H1 (cell line): ENCODE measurements around the gene SLC6A7. TPM values are rescaled to one million over a fixed set of nuclear protein-coding genes. Genes with fewer than 3 reads are reported as not detected.
A peak's percentile ranks its signal among the peaks of the same experiment; 100 is the strongest.

Experiments used
- CTCF ChIA-PET: fragments of 300-600 bp; sonication (Branson Sonifier 250); formaldehyde crosslinking; loops from one replicate; lab custom pipeline; 2021; ENCODE audit not compliant: partially characterized antibody; lab: Charles Lee
- POLR2A ChIA-PET: fragments of 300-600 bp; sonication (Branson Sonifier 250); formaldehyde crosslinking; loops from one replicate; lab custom pipeline; 2021; ENCODE audit warnings: inconsistent platforms; ENCODE audit not compliant: partially characterized antibody; lab: Charles Lee
- DNase-seq, 2 experiments: peaks; one replicate each; pipeline versions ENCODE4 v3.0.0 to v3.0.0-alpha.2; 2010 to 2022; ENCODE audit warnings: low spot score in 2 of 2, low read depth in 1 of 2, mixed read lengths in 1 of 2
- FAIRE-seq: peaks from 2 replicates; lab custom pipeline; 2011; peaks lifted over from hg19 to GRCh38; lab: Jason Lieb, UNC
- H2AFZ ChIP-seq: 2 replicates; pipeline ENCODE4 v1.8.1; 2012; ENCODE audit warnings: low read length, inconsistent platforms
- H2AK5ac ChIP-seq: 2 replicates; pipeline ENCODE4 v1.6.1; 2013; ENCODE audit warnings: low read depth, low read length
- H2BK120ac ChIP-seq: replicated peaks from 2 replicates; pipeline ENCODE3; 2013; ENCODE audit warnings: low read depth, low read length, inconsistent platforms
- H2BK12ac ChIP-seq: 2 replicates; pipeline ENCODE4 v1.6.1; 2013; ENCODE audit warnings: low read depth, low read length
- H2BK15ac ChIP-seq: 2 replicates; pipeline ENCODE4 v1.6.1; 2013; ENCODE audit warnings: low read length
- H2BK20ac ChIP-seq: 2 replicates; pipeline ENCODE4 v1.6.1; 2013; ENCODE audit warnings: low read length
- H2BK5ac ChIP-seq: 2 replicates; pipeline ENCODE4 v1.6.1; 2013; ENCODE audit warnings: low read depth, low read length
- H3K14ac ChIP-seq: 2 replicates; pipeline ENCODE4 v1.6.1; 2013; ENCODE audit warnings: inconsistent platforms; ENCODE audit not compliant: insufficient read length
- H3K18ac ChIP-seq: 2 replicates; pipeline ENCODE4 v1.6.1; 2013; ENCODE audit warnings: low read length; ENCODE audit errors: extremely low read depth
- H3K23ac ChIP-seq: 2 replicates; pipeline ENCODE4 v1.6.1; 2013; ENCODE audit warnings: inconsistent platforms; ENCODE audit not compliant: insufficient read length
- H3K23me2 ChIP-seq: 2 replicates; pipeline ENCODE4 v1.6.1; 2013; ENCODE audit warnings: low read depth, low read length
- H3K27ac ChIP-seq: 2 replicates; pipeline ENCODE4 v1.6.1; 2011; ENCODE audit warnings: low read depth, low read length, inconsistent platforms
- H3K27me3 ChIP-seq, 4 experiments: replicated peaks in 1 of 4; 1 replicate in 1 of 4; 2 replicates in 3 of 4; pipeline versions ENCODE4 v1.6.1 to v1.8.1; 2011 to 2013; ENCODE audit warnings: low read length in 3 of 4, mild to moderate bottlenecking in 3 of 4, inconsistent platforms in 2 of 4, mixed read lengths in 2 of 4, moderate library complexity in 1 of 4; ENCODE audit not compliant: control insufficient read depth in 3 of 4, insufficient read depth in 3 of 4; ENCODE audit errors: extremely low read depth in 1 of 4
- H3K36me3 ChIP-seq, 4 experiments: 2 replicates each; pipeline versions ENCODE4 v1.6.1 to v1.8.1; 2011 to 2013; ENCODE audit warnings: mild to moderate bottlenecking in 4 of 4, low read length in 3 of 4, moderate library complexity in 2 of 4, control low read depth in 1 of 4, inconsistent platforms in 1 of 4; ENCODE audit not compliant: insufficient read depth in 4 of 4, control insufficient read depth in 2 of 4
- H3K4ac ChIP-seq: replicated peaks from 2 replicates; pipeline ENCODE3; 2013; ENCODE audit warnings: low read length, low read depth, mixed read lengths, inconsistent platforms; ENCODE audit not compliant: insufficient read length
- H3K4me1 ChIP-seq, 4 experiments: replicated peaks in 1 of 4; 1 replicate in 1 of 4; 2 replicates in 3 of 4; pipeline versions ENCODE4 v1.6.1 to v1.8.1; 2011 to 2013; ENCODE audit warnings: low read length in 3 of 4, inconsistent platforms in 2 of 4, mixed read lengths in 1 of 4; ENCODE audit not compliant: insufficient read depth in 4 of 4, control insufficient read depth in 3 of 4
- H3K4me2 ChIP-seq, 2 experiments: 2 replicates each; pipeline versions ENCODE4 v1.6.1 to v1.8.1; 2011 to 2013; ENCODE audit warnings: low read depth in 2 of 2, low read length in 2 of 2, control low read depth in 1 of 2, inconsistent platforms in 1 of 2, mild to moderate bottlenecking in 1 of 2; ENCODE audit not compliant: insufficient read depth in 1 of 2
- H3K4me3 ChIP-seq, 4 experiments: fragments of 200-600, 300-600 bp in 1 of 4; sonication (generic), shearing (Covaris generic), sonication (Bioruptor Twin) in 1 of 4; 2 replicates each; pipeline versions ENCODE4 v1.5.1 to v1.8.1; 2011 to 2016; ENCODE audit warnings: low read length in 4 of 4, low read depth in 3 of 4, control low read depth in 2 of 4, inconsistent platforms in 2 of 4, mild to moderate bottlenecking in 2 of 4, mixed read lengths in 1 of 4, moderate library complexity in 1 of 4; ENCODE audit not compliant: insufficient read depth in 2 of 4; ENCODE audit errors: extremely low read depth in 1 of 4
- H3K56ac ChIP-seq: replicated peaks from 2 replicates; pipeline ENCODE3; 2013; ENCODE audit warnings: low read depth, mild to moderate bottlenecking, mixed read lengths, low read length, inconsistent platforms; ENCODE audit not compliant: insufficient read length
- H3K79me1 ChIP-seq: 2 replicates; pipeline ENCODE4 v1.6.1; 2013; ENCODE audit warnings: low read depth, low read length, control low read depth
- H3K79me2 ChIP-seq, 2 experiments: 2 replicates each; pipeline versions ENCODE4 v1.6.1 to v1.8.1; 2012 to 2013; ENCODE audit warnings: low read length in 2 of 2, mild to moderate bottlenecking in 2 of 2, inconsistent platforms in 1 of 2; ENCODE audit not compliant: insufficient read depth in 2 of 2, control insufficient read depth in 1 of 2
- H3K9ac ChIP-seq, 4 experiments: replicated peaks in 1 of 4; 1 replicate in 1 of 4; 2 replicates in 3 of 4; pipeline versions ENCODE4 v1.6.1 to v1.8.1; 2011 to 2013; ENCODE audit warnings: low read depth in 3 of 4, low read length in 3 of 4, control low read depth in 2 of 4, mild to moderate bottlenecking in 2 of 4, moderate library complexity in 2 of 4, inconsistent platforms in 1 of 4; ENCODE audit errors: extremely low read depth in 1 of 4
- H3K9me3 ChIP-seq, 2 experiments: 2 replicates each; pipeline versions ENCODE4 v1.6.1 to v1.8.1; 2012 to 2013; ENCODE audit warnings: mild to moderate bottlenecking in 2 of 2, moderate library complexity in 2 of 2, control low read depth in 1 of 2, inconsistent platforms in 1 of 2, low read depth in 1 of 2, low read length in 1 of 2, mixed read lengths in 1 of 2; ENCODE audit not compliant: insufficient read depth in 2 of 2
- H4K20me1 ChIP-seq, 2 experiments: replicated peaks in 1 of 2; 2 replicates each; pipeline versions ENCODE3 to v1.8.1; 2011 to 2013; ENCODE audit warnings: inconsistent platforms in 2 of 2, low read length in 2 of 2, mild to moderate bottlenecking in 1 of 2; ENCODE audit not compliant: insufficient read depth in 2 of 2, control insufficient read depth in 1 of 2
- H4K5ac ChIP-seq: 2 replicates; pipeline ENCODE4 v1.6.1; 2013; ENCODE audit warnings: low read length, low read depth, mixed read lengths, inconsistent platforms; ENCODE audit not compliant: insufficient read length
- H4K8ac ChIP-seq: 2 replicates; pipeline ENCODE4 v1.8.0; 2013; ENCODE audit warnings: mild to moderate bottlenecking, moderate library complexity, low read length, inconsistent platforms; ENCODE audit not compliant: insufficient read depth; ENCODE audit errors: extremely low read depth
- H4K91ac ChIP-seq: replicated peaks from 2 replicates; pipeline ENCODE3; 2013; ENCODE audit warnings: low read length, mixed read lengths, inconsistent platforms; ENCODE audit not compliant: insufficient read length
- BACH1 ChIP-seq: IDR thresholded peaks from 2 replicates; pipeline ENCODE4 v1.6.1; 2012; ENCODE audit warnings: low read length, improper control_type of control experiment
- BRCA1 ChIP-seq: IDR thresholded peaks from 2 replicates; pipeline ENCODE4 v1.6.1; 2012; ENCODE audit warnings: low read depth, low read length, improper control_type of control experiment
- EP300 ChIP-seq, 2 experiments: IDR thresholded peaks; 1 replicate in 1 of 2; 2 replicates in 1 of 2; pipeline ENCODE4 v1.6.1; 2011 to 2012; ENCODE audit warnings: low read depth in 2 of 2, low read length in 2 of 2, mild to moderate bottlenecking in 2 of 2, borderline replicate concordance in 1 of 2, inconsistent platforms in 1 of 2, moderate library complexity in 1 of 2
- MAX ChIP-seq: IDR thresholded peaks from 2 replicates; pipeline ENCODE4 v1.6.1; 2012; ENCODE audit warnings: inconsistent platforms
- RXRA ChIP-seq: IDR thresholded peaks from 2 replicates; pipeline ENCODE4 v1.6.1; 2011; ENCODE audit warnings: low read depth, mild to moderate bottlenecking, low read length, moderate library complexity; ENCODE audit not compliant: insufficient read depth
- SP1 ChIP-seq: IDR thresholded peaks from 2 replicates; pipeline ENCODE4 v1.6.1; 2011; ENCODE audit warnings: low read depth, low read length
- TAF7 ChIP-seq: optimal IDR thresholded peaks from 2 replicates; pipeline ENCODE3; 2011; ENCODE audit warnings: low read depth, mild to moderate bottlenecking, inconsistent platforms, low read length, moderate library complexity, borderline replicate concordance
- TBP ChIP-seq: IDR thresholded peaks from 2 replicates; pipeline ENCODE4 v1.6.1; 2011; ENCODE audit warnings: low read depth, low read length, improper control_type of control experiment
- TEAD4 ChIP-seq: IDR thresholded peaks from 2 replicates; pipeline ENCODE4 v1.6.1; 2012; ENCODE audit warnings: low read depth, low read length, inconsistent platforms, mixed read lengths
- WGBS, 2 experiments: shearing (Covaris generic) in 1 of 2; methylation state at CpG; one replicate each; pipeline versions ENCODE4 v1.1.6 to v1.1.7; 2013 to 2015; ENCODE audit warnings: low lambda C conversion rate in 2 of 2, mixed read lengths in 2 of 2, inconsistent platforms in 1 of 2, low coverage in 1 of 2, missing lambda C conversion rate in 1 of 2; ENCODE audit not compliant: insufficient replicate concordance in 2 of 2, insufficient coverage in 1 of 2, insufficient read length in 1 of 2; ENCODE audit errors: extremely low coverage in 1 of 2, missing lambda C conversion rate in 1 of 2; 5-methylcytosine and 5-hydroxymethylcytosine counted together
- polyA plus RNA-seq, 7 experiments: library from polyadenylated mRNA; depleted of rRNA in 3 of 7; stranded (reverse) in 5 of 7; unstranded in 2 of 7; fragments of >200 nt in 5 of 7; fragments of 200-250 nt in 2 of 7; gene quantifications; 1 replicate in 5 of 7; 2 replicates in 1 of 7; 4 replicates in 1 of 7; pipeline versions ENCODE4 v1.2.1 to v1.2.3, GENCODE V29; 2011 to 2013; ENCODE audit warnings: missing spikeins in 2 of 7, mixed read lengths in 2 of 7
- total RNA-seq: library from RNA; stranded (reverse); fragmentation: NEBNext Ultra II Directional; extraction: Animal tissue kit (Norgen Biotek cat#: 25700); gene quantifications from 2 replicates; pipeline ENCODE4 v1.2.1, GENCODE V29; 2021

The SLC6A7 gene
- total and polyA plus RNA-seq, 2 of the 8 experiments (the other 6 are each of a cell fraction or from before 2014, with no cell fraction given): 0.07 to 0.12 TPM

DNA sequence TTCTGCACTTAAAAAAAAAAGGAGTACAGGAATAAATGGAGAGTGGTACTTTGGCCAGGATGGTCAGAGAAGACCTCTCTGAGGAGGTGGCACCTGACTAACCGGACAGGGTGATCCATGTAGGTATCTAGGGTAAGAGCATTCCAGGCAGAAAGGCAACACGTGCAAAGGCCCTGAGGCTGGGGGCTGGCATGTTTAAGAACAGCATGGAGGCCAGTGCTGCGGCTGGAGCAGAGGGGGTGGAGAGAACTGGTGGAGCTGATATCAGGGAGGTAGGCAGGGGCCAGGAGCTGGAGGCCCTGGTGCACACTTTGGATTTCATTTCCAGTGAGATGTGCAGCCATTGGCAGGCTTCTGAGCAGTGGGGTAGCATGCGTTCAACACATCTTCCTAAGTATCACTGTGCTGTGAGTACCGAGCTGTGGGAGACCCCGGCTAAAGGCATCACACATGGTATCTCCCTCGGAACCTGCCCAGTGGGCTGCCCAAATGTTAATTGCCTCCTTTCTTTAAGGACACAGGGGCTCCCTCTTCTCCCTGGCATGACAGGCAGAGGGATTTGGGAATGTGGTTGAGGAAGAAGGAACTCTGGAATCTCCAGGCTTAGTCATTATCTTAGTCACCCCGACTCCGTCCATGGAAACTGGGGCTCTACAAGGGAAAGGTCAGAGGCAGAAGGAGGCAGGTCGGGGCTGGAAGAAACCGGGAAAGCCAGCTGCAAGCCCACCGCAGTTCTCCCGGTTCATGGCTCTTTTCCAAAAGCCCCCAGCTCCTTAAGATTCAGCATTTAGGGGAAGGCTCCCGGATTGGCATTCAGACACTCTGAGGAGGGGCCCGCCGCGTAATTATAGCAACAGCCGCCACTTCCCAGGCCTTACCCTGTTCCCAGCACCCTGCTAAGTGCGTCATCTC lies 18.6 kb downstream of the SLC6A7 start:
- no peaks in the 10 kb centered on the region for H3K9me3 ChIP-seq
- H2BK20ac ChIP-seq: no peak overlapping the region
- no peaks in the 10 kb centered on the region for H4K20me1 ChIP-seq
- CTCF ChIA-PET: interaction anchor here (0.6 to 23.7 kb wide), 10 partner anchors 6 to 964 kb away, joined by 3 to 406 read pairs (median 3); partner anchors contain the start of genes CDX1, PDGFRB and SLC6A7
- H2BK15ac ChIP-seq: peak overlapping the region; percentile 75; the same call in 1 of the 2 replicates
- no peaks in the 10 kb centered on the region for H3K36me3 ChIP-seq
- peak overlapping the region; percentile 73; the same call in 1 of the 2 replicates for H2BK5ac ChIP-seq
- H3K23me2 ChIP-seq: no peaks in the 10 kb centered on the region
- POLR2A ChIA-PET: no interaction called here
- H3K27ac ChIP-seq: no peak overlapping the region
- no peak for DNase-seq
- H3K14ac ChIP-seq: no peak overlapping the region
- H2AFZ ChIP-seq: no peak overlapping the region
- H3K27me3 ChIP-seq: peaks cover 0 to 3% (median 0%) of the 10 kb centered on the region in 4 experiments; a peak in 1 of 7 replicates
- no peak overlapping the region; the same call in 1 of the 2 replicates for H4K8ac ChIP-seq
- H4K91ac ChIP-seq: peak overlapping the region; percentile 44
- no peak overlapping the region for H2BK120ac ChIP-seq
- H3K18ac ChIP-seq: no peak overlapping the region
- H3K79me2 ChIP-seq: no peaks in the 10 kb centered on the region
- no peak overlapping the region for H3K56ac ChIP-seq
- no peak overlapping the region for H3K9ac ChIP-seq
- H3K4me3 ChIP-seq: no peak overlapping the region; a peak in 2 of 8 replicates
- H3K4me2 ChIP-seq: peak overlapping the region in 1 of 2 experiments; percentile 48; a peak in 2 of 4 replicates
- no peaks in the 10 kb centered on the region for H3K79me1 ChIP-seq
- H3K4ac ChIP-seq: no peak overlapping the region
- H2AK5ac ChIP-seq: no peak overlapping the region
- peaks cover 6 to 44% (median 29%) of the 10 kb centered on the region in 4 experiments for H3K4me1 ChIP-seq
- H2BK12ac ChIP-seq: no peak overlapping the region
- peak; percentile 45 for FAIRE-seq
- 69% methylated on average over 19 of the region's 19 CpGs; no CpG with 5 or more reads in 1 of the 2 experiments for WGBS, 2 experiments
- H3K23ac ChIP-seq: no peak overlapping the region
- H4K5ac ChIP-seq: no peak overlapping the region
- no peak for TF ChIP-seq TEAD4
- TF ChIP-seq TBP: no peak
- peak in 1 of 2 experiments; percentile 47; a peak in 1 of 3 replicates for TF ChIP-seq EP300 (IDR thresholded peaks at IDR 0.05; ENCODE audit: borderline replicate concordance in 1 of 2, low read depth in 2 of 2, low read length in 2 of 2)
- peak; percentile 33; the same call in 1 of the 2 replicates for TF ChIP-seq MAX
- TF ChIP-seq BACH1: no peak
- TF ChIP-seq BRCA1: no peak
- no peak for TF ChIP-seq SP1
- no peak for TF ChIP-seq RXRA
- TF ChIP-seq TAF7: no peak
